GM12878 (cell line): ENCODE measurements around the gene ING4. TPM values are rescaled to one million over a fixed set of nuclear protein-coding genes. Genes with fewer than 3 reads are reported as not detected.

Experiments
- FOXK2 ChIP-seq: fragments of 450-650 bp; IDR thresholded peaks from 2 replicates; pipeline ENCODE4 v1.6.1; 2017; ENCODE audit warnings: mild to moderate bottlenecking, moderate library complexity
- polyA plus RNA-seq, 11 experiments: library from polyadenylated mRNA; depleted of rRNA in 4 of 11; unstranded in 6 of 11; stranded (reverse) in 5 of 11; fragments of >200 nt; fragmentation: Nextera tagmentation in 4 of 11; fragmentation: Illumina TruSeq in 1 of 11; extraction: Ambion mirVana in 4 of 11; extraction: Trizol in 1 of 11; gene quantifications; 1 replicate in 1 of 11; 2 replicates in 10 of 11; pipeline versions ENCODE4 v1.2.1 to v1.2.3, GENCODE V29; 2011 to 2016; ENCODE audit warnings: inconsistent platforms in 2 of 11, missing spikeins in 2 of 11, low read depth in 1 of 11
- total RNA-seq, 4 experiments: library from RNA; depleted of rRNA in 3 of 4; stranded (reverse); fragments of >200 nt in 3 of 4; fragmentation: Illumina TruSeq in 1 of 4; extraction: Trizol in 1 of 4; gene quantifications; 2 replicates each; pipeline versions ENCODE4 v1.2.1 to v1.2.3, GENCODE V29; 2013 to 2021
- TF ChIP-seq, protein P1 (sequence below): IDR thresholded peaks from 2 replicates; pipeline ENCODE4 v1.6.1; 2011; ENCODE audit warnings: mild to moderate bottlenecking, low read depth, low read length, moderate library complexity; ENCODE audit not compliant: insufficient replicate concordance
- TF ChIP-seq, protein P2 (sequence below): fragments of 450-650 bp; formaldehyde crosslinking; IDR thresholded peaks from 2 replicates; pipeline ENCODE4 v1.4.0; 2020; ENCODE audit warnings: mild to moderate bottlenecking, moderate library complexity

Gene ING4
- total and polyA plus RNA-seq, 10 of the 15 experiments (the other 5 are each of a cell fraction or from before 2014, with no cell fraction given) = 7.2 to 53.9 (median 21.8) TPM

DNA sequence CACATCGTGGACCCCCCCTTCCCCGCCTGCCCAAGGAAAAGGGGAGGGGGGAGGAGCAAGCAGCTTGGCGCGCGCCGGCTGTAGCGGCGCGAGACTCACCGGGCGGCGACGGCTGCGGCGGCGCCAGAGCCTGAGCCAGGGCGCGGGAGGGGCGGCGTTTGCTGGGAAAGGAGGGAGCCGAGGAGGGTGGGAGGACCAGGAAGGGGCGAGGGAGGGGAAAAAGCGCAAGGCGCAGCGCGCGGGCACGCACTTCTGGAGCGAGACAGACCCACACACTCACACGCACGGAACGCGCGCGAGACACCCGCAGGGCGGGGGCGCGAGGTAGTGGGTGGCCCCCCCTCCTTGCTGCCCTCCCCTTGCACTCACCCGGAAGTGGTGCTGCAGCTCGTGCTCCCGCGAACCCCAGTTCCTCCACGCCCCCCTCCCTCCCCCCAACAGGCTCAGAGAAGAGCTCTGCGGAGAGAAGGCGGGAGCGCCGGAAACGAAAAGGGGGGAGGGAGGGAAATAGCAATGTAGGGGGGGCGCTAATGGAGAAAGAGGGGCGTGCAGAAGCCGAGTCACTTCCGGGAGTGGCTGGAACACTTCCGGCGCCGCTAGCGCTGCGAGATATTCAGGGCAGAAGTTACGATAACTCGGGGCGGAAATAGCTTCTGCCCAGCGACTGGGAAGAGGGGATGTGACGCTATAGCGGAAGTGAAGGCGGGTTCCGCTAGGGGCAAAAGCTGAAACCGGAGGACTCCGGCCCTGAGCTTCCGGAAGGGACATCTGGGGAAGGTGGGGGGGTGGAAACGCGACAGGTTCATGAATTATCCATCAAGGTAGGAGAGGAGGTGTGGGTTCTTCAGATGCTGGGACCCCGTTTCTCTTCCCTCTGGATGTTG is 26.3 kb upstream of the ING4 start, which contains the start of gene ZNF384 (continued):
- TF ChIP-seq, protein P1, sequence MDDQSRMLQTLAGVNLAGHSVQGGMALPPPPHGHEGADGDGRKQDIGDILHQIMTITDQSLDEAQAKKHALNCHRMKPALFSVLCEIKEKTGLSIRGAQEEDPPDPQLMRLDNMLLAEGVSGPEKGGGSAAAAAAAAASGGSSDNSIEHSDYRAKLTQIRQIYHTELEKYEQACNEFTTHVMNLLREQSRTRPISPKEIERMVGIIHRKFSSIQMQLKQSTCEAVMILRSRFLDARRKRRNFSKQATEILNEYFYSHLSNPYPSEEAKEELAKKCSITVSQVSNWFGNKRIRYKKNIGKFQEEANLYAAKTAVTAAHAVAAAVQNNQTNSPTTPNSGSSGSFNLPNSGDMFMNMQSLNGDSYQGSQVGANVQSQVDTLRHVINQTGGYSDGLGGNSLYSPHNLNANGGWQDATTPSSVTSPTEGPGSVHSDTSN = no peak
- TF ChIP-seq, protein P2, sequence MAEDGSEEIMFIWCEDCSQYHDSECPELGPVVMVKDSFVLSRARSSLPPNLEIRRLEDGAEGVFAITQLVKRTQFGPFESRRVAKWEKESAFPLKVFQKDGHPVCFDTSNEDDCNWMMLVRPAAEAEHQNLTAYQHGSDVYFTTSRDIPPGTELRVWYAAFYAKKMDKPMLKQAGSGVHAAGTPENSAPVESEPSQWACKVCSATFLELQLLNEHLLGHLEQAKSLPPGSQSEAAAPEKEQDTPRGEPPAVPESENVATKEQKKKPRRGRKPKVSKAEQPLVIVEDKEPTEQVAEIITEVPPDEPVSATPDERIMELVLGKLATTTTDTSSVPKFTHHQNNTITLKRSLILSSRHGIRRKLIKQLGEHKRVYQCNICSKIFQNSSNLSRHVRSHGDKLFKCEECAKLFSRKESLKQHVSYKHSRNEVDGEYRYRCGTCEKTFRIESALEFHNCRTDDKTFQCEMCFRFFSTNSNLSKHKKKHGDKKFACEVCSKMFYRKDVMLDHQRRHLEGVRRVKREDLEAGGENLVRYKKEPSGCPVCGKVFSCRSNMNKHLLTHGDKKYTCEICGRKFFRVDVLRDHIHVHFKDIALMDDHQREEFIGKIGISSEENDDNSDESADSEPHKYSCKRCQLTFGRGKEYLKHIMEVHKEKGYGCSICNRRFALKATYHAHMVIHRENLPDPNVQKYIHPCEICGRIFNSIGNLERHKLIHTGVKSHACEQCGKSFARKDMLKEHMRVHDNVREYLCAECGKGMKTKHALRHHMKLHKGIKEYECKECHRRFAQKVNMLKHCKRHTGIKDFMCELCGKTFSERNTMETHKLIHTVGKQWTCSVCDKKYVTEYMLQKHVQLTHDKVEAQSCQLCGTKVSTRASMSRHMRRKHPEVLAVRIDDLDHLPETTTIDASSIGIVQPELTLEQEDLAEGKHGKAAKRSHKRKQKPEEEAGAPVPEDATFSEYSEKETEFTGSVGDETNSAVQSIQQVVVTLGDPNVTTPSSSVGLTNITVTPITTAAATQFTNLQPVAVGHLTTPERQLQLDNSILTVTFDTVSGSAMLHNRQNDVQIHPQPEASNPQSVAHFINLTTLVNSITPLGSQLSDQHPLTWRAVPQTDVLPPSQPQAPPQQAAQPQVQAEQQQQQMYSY (CRISPR knock-in tag) = no peak
- peak; percentile 64; the same call in 1 of the 2 replicates for TF ChIP-seq FOXK2
